Karpas-422 (cell line): ENCODE data around the gene RPIA. TPM values are rescaled to one million over a fixed set of nuclear protein-coding genes. Genes with fewer than 3 reads are reported as not detected.

Experiments used
- DNase-seq: peaks from one replicate; pipeline ENCODE4 v3.0.0-alpha.2; 2015
- H2AFZ ChIP-seq: fragments of 200-600 bp; sonication (generic); 2 replicates; pipeline ENCODE4 v1.6.1; 2014; ENCODE audit warnings: antibody characterized with exemption, low read length, mixed read lengths
- H3K27ac ChIP-seq: fragments of 200-600 bp; sonication (generic); 2 replicates; pipeline ENCODE4 v1.5.1; 2014; ENCODE audit warnings: mild to moderate bottlenecking, low read length, moderate library complexity
- H3K27me3 ChIP-seq: fragments of 200-600 bp; sonication (generic); 2 replicates; pipeline ENCODE4 v1.6.1; 2014; ENCODE audit warnings: low read length, mixed read lengths
- H3K36me3 ChIP-seq: fragments of 200-600 bp; sonication (generic); 2 replicates; pipeline ENCODE4 v1.6.1; 2014; ENCODE audit warnings: low read length, mixed read lengths; ENCODE audit not compliant: insufficient read depth
- H3K4me1 ChIP-seq: fragments of 200-600 bp; sonication (generic); 2 replicates; pipeline ENCODE4 v1.6.1; 2014; ENCODE audit warnings: mild to moderate bottlenecking, low read length, mixed read lengths
- H3K4me2 ChIP-seq: fragments of 200-600 bp; sonication (generic); 2 replicates; pipeline ENCODE4 v1.6.1; 2014; ENCODE audit warnings: low read length, low read depth, mild to moderate bottlenecking; ENCODE audit not compliant: poor library complexity, severe bottlenecking
- H3K4me3 ChIP-seq: fragments of 200-600 bp; sonication (generic); 2 replicates; pipeline ENCODE4 v1.5.1; 2014; ENCODE audit warnings: mild to moderate bottlenecking, antibody characterized with exemption, low read length, mixed read lengths
- H3K79me2 ChIP-seq: fragments of 200-600 bp; sonication (generic); 2 replicates; pipeline ENCODE4 v1.6.1; 2014; ENCODE audit warnings: mild to moderate bottlenecking, low read length, mixed read lengths
- H3K9ac ChIP-seq: fragments of 200-600 bp; sonication (generic); 2 replicates; pipeline ENCODE4 v1.6.0; 2014; ENCODE audit warnings: low read length
- H3K9me2 ChIP-seq: fragments of 200-600 bp; sonication (generic), shearing (Covaris generic); replicated peaks from 2 replicates; pipeline ENCODE4 v1.6.0; 2014; ENCODE audit warnings: mild to moderate bottlenecking, low read length, moderate library complexity; ENCODE audit not compliant: insufficient read depth
- H3K9me3 ChIP-seq: fragments of 300-700, 200-600 bp; sonication (generic); 2 replicates; pipeline ENCODE4 v1.6.1; 2014; ENCODE audit warnings: low read length, mixed read lengths
- H4K20me1 ChIP-seq: fragments of 200-600 bp; sonication (generic); 2 replicates; pipeline ENCODE4 v1.6.1; 2014; ENCODE audit warnings: mild to moderate bottlenecking, antibody characterized with exemption, low read length, low read depth; ENCODE audit not compliant: insufficient read depth
- total RNA-seq: library from RNA; depleted of rRNA; stranded (reverse); fragments of >200 nt; shearing (Covaris generic); gene quantifications from 2 replicates; pipeline ENCODE4 v1.2.3, GENCODE V29; 2014; ENCODE audit warnings: low replicate concordance

The RPIA gene
- total RNA-seq, 1 experiment from 2014 or later, result 36.4 TPM

GRCh38 chr2:88739985-88740600 lies 48.6 kb downstream of the RPIA start:
- Histone ChIP-seq H3K9me3 (no peaks in the 10 kb centered on the region), H3K4me2 (peak overlapping the region; percentile 59), H3K27me3 (no peaks in the 10 kb centered on the region), H4K20me1 (no peaks in the 10 kb centered on the region), H3K9ac (peak overlapping the region; percentile 61), H3K9me2 (no peaks in the 10 kb centered on the region), H2AFZ (no peak overlapping the region), H3K4me3 (peak overlapping the region; percentile 34), H3K27ac (peak overlapping the region; percentile 90), H3K4me1 (peaks cover 31% of the 10 kb centered on the region), H3K79me2 (peaks cover 49% of the 10 kb centered on the region), H3K36me3 (peaks cover 76% of the 10 kb centered on the region)
- peak; percentile 96 for DNase-seq

GRCh38 chr2:88746929-88747490 lies 55.5 kb downstream of the RPIA start:
- Histone ChIP-seq H3K9ac (no peak overlapping the region), H3K9me2 (no peaks in the 10 kb centered on the region), H3K27me3 (no peaks in the 10 kb centered on the region), H4K20me1 (no peaks in the 10 kb centered on the region), H3K27ac (no peak overlapping the region), H3K9me3 (no peaks in the 10 kb centered on the region), H3K4me1 (peaks cover 18% of the 10 kb centered on the region), H3K4me2 (no peak overlapping the region), H3K4me3 (no peak overlapping the region), H2AFZ (no peak overlapping the region), H3K79me2 (peaks cover 60% of the 10 kb centered on the region), H3K36me3 (peaks cover 79% of the 10 kb centered on the region)
- no peak for DNase-seq

GRCh38 chr2:88747990-88748389 lies 56.5 kb downstream of the RPIA start:
- no peak for DNase-seq
- Histone ChIP-seq H2AFZ (no peak overlapping the region), H4K20me1 (no peaks in the 10 kb centered on the region), H3K27ac (peak overlapping the region; percentile 98; the same call in 1 of the 2 replicates), H3K4me3 (no peak overlapping the region), H3K9ac (no peak overlapping the region), H3K4me1 (peaks cover 28% of the 10 kb centered on the region), H3K9me2 (no peaks in the 10 kb centered on the region), H3K4me2 (no peak overlapping the region), H3K36me3 (peaks cover 73% of the 10 kb centered on the region), H3K9me3 (no peaks in the 10 kb centered on the region), H3K27me3 (no peaks in the 10 kb centered on the region), H3K79me2 (peaks cover 50% of the 10 kb centered on the region)

DNA sequence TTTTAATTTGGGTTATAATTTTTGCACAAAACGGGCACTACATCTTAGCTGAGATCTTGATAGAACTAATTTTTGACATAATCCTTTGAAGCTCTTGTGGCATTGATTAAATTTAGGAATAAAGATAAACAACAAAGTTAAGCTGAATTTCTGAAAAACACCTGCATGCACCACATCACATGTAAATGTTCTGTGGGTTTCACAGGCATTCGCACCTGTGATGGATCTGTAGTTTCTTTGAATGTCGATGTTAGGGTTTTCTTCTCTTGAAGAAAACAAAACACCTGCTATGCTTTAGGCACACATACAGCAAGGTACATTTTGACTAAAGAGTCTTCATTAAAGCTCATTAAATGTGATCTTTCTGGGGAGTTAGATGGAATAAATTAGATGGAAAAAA lies 60.3 kb downstream of the RPIA start:
- Histone ChIP-seq H3K9me3 (no peaks in the 10 kb centered on the region), H3K27me3 (no peaks in the 10 kb centered on the region), H3K9ac (peak overlapping the region; percentile 2; the same call in 1 of the 2 replicates), H3K27ac (peak overlapping the region; percentile 98), H3K4me2 (peak overlapping the region; percentile 14), H3K4me3 (no peak overlapping the region), H3K36me3 (peaks cover 38% of the 10 kb centered on the region), H2AFZ (no peak overlapping the region), H3K4me1 (peaks cover 54% of the 10 kb centered on the region), H3K9me2 (no peaks in the 10 kb centered on the region), H3K79me2 (peaks cover 12% of the 10 kb centered on the region), H4K20me1 (no peaks in the 10 kb centered on the region)
- no peak for DNase-seq

DNA sequence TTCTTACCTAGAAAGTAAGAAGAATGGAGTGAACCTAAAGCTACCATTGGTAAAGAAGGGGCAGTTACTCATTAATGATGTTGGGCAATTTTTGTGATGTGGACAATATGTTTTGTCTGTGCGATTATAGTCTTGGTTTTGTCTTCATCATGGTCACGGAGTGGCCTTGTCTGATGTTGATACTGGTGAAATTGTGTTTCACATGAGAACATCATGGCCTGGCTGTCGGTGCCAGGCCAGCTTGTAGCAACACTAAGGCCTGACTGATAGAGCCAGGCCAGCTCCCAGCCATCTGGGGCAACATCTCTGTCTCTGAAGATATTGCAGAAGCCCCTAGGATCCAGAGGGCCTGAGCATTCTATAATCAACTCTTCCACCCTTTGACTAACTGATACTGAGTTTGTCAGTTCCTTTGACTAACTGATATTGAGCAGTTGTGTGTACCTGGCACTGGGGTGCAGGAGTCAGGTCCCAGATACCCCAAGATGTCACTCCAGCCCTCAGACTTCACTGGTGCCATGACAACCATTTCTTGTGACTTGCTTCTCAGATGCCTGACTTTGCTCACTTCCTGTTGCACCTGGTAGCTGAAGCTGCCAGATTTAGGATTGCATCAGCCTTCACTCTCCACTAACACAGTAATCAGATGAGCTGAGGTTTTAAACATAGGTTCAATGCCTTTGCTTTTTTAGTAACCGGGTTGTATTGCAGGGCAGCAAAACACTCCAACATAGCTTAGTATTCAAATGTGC lies 62.5 kb downstream of the RPIA start:
- Histone ChIP-seq H4K20me1 (no peaks in the 10 kb centered on the region), H3K9me3 (0 out of 2 replicates have a peak, but pooled peaks cover 3% of the 10 kb centered on the region), H2AFZ (no peak overlapping the region; the same call in 1 of the 2 replicates), H3K9ac (peak overlapping the region; percentile 73), H3K4me2 (peak overlapping the region; percentile 62), H3K9me2 (no peaks in the 10 kb centered on the region), H3K36me3 (peaks cover 31% of the 10 kb centered on the region), H3K4me1 (peaks cover 54% of the 10 kb centered on the region), H3K27ac (peak overlapping the region; percentile 98), H3K4me3 (peak overlapping the region; percentile 41), H3K27me3 (no peaks in the 10 kb centered on the region), H3K79me2 (no peaks in the 10 kb centered on the region)
- peak; percentile 92 for DNase-seq

GRCh38 chr2:88754585-88755320 lies 63.3 kb downstream of the RPIA start:
- Histone ChIP-seq H3K36me3 (peaks cover 31% of the 10 kb centered on the region), H3K79me2 (no peaks in the 10 kb centered on the region), H2AFZ (no peak overlapping the region; the same call in 1 of the 2 replicates), H3K4me2 (peak overlapping the region; percentile 62), H3K27me3 (no peaks in the 10 kb centered on the region), H3K27ac (peak overlapping the region; percentile 98), H3K9me2 (no peaks in the 10 kb centered on the region), H3K4me3 (peak overlapping the region; percentile 41), H3K9me3 (0 out of 2 replicates have a peak, but pooled peaks cover 3% of the 10 kb centered on the region), H4K20me1 (no peaks in the 10 kb centered on the region), H3K9ac (peak overlapping the region; percentile 73), H3K4me1 (peaks cover 54% of the 10 kb centered on the region)
- DNase-seq, result peak; percentile 45

GRCh38 chr2:88755836-88756235 lies 64.4 kb downstream of the RPIA start:
- no peak for DNase-seq
- Histone ChIP-seq H3K9ac (peak overlapping the region; percentile 34; the same call in 1 of the 2 replicates), H3K9me3 (0 out of 2 replicates have a peak, but pooled peaks cover 3% of the 10 kb centered on the region), H3K4me1 (peaks cover 48% of the 10 kb centered on the region), H3K9me2 (no peaks in the 10 kb centered on the region), H3K4me3 (no peak overlapping the region), H3K27ac (peak overlapping the region; percentile 98), H3K79me2 (no peaks in the 10 kb centered on the region), H3K4me2 (no peak overlapping the region), H4K20me1 (no peaks in the 10 kb centered on the region), H3K27me3 (no peaks in the 10 kb centered on the region), H2AFZ (no peak overlapping the region), H3K36me3 (peaks cover 27% of the 10 kb centered on the region)
